Activated CD4-positive, alpha-beta T cell treated with anti-CD3 and anti-CD28 coated beads, Interleukin-2, amount 10 ng/mL, durations not matched to agents 24 days and 14 days (primary cell): ENCODE data around the gene HLA-DRB5. TPM values are rescaled to one million over a fixed set of nuclear protein-coding genes. Genes with fewer than 3 reads are reported as not detected.
"Not testable (repeated sequence)": the region's sequence is repeated elsewhere in the genome, so short reads cannot be mapped to it uniquely, and the experiment has no call there.

Experiments
- DNase-seq: peaks from one replicate; pipeline ENCODE4 v3.0.0; 2022
- H3K27ac Mint-ChIP-seq: one replicate; pipeline ENCODE4 v1.8.0; 2022; ENCODE audit warnings: mild to moderate bottlenecking, mixed read lengths
- H3K27me3 Mint-ChIP-seq: one replicate; pipeline ENCODE4 v1.8.0; 2022; ENCODE audit warnings: mixed read lengths
- H3K36me3 Mint-ChIP-seq: one replicate; pipeline ENCODE4 v1.8.0; 2022; ENCODE audit warnings: low read depth, mild to moderate bottlenecking, mixed read lengths
- H3K4me1 Mint-ChIP-seq: one replicate; pipeline ENCODE4 v1.8.0; 2021; ENCODE audit warnings: mixed read lengths
- H3K4me3 Mint-ChIP-seq: one replicate; pipeline ENCODE4 v1.8.0; 2022; ENCODE audit warnings: mild to moderate bottlenecking, moderate library complexity, mixed read lengths
- H3K9me3 Mint-ChIP-seq: one replicate; pipeline ENCODE4 v1.8.0; 2021; ENCODE audit warnings: mixed read lengths
- intact Hi-C: fragments of 100-400 bp; cut with micrococcal nuclease; formaldehyde crosslinking; loops from one replicate; pipeline ENCODE4 v1.15.1; 2023
- total RNA-seq: library from RNA; stranded (reverse); gene quantifications from 2 replicates; pipeline ENCODE4 v1.2.3, GENCODE V29; 2022

HLA-DRB5 gene
- total RNA-seq, 1 donor from 2014 or later, result 5.1 TPM

DNA sequence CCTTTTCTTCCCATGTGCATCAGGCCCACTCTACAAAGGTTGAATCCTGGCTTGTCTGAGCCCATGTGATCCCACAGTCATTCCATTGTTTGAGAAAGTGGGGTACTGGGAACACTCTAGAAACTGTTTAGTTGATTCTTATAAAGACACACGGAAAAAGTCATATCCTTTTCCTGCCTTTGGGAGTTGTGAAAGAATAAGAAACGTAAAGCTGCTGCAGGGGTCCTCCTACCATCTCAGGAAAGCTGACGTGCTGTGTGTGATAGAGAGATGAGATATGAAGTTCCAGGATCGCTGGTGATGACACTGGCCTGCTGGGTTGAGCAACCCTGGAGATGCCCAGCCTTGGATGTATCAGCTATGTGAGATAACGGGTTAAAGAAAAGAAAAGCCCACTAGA is 21.3 kb upstream of the HLA-DRB5 start:
- Mint-ChIP-seq H3K36me3 (no peaks in the 10 kb centered on the region), H3K27me3 (peaks cover 26% of the 10 kb centered on the region), H3K27ac (no peak overlapping the region), H3K4me3 (no peak overlapping the region), H3K4me1 (peaks cover 3% of the 10 kb centered on the region), H3K9me3 (no peaks in the 10 kb centered on the region)
- intact Hi-C loops, result no loop called here
- DNase-seq, result no peak

DNA sequence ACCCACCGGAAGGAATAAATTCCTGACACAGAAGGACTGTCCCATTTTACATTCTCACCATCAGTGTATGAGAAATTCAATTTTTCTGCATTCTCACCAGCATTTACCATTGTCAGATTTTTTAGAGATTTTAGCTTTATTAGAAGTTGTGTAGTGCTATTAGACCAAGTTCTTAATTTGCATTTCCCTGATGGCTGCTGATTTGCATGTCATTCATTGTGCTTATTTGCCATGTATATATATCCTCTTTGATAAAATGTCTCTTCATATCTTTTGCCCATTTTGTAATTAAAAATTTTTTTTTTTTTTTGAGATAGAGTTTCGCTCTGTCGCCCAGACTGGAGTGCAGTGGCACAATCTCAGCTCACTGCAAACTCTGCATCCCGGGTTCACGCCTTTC is 9.8 kb upstream of the HLA-DRB5 start:
- no peaks in the 10 kb centered on the region for H3K36me3 Mint-ChIP-seq
- no peak for DNase-seq
- no peak overlapping the region for H3K27ac Mint-ChIP-seq
- H3K9me3 Mint-ChIP-seq, result peaks cover 11% of the 10 kb centered on the region
- no peaks in the 10 kb centered on the region for H3K4me1 Mint-ChIP-seq
- peaks cover 23% of the 10 kb centered on the region for H3K27me3 Mint-ChIP-seq
- intact Hi-C loops, result no loop called here
- no peak overlapping the region for H3K4me3 Mint-ChIP-seq

DNA sequence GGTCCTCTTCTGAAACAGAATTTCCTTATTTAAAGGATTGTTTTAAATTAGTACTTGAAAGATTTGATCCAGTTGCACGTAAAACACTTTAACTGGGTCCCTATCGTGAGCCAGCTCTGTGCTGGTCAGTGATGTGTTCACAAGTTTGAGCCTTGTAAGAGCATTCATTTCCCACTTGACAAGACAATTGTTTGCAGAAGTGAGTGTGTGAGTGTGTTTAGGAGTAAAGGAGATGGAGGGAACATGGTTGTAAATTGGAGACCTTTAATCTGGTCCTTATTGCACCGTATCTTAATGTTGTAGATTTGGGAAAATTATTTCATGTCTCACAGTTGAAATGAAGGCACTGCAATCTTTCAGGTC is 325 bp upstream of the HLA-DRB5 start:
- H3K27ac Mint-ChIP-seq, H3K4me1 Mint-ChIP-seq, H3K36me3 Mint-ChIP-seq, intact Hi-C loops, H3K4me3 Mint-ChIP-seq, DNase-seq, H3K9me3 Mint-ChIP-seq: not testable (repeated sequence)
- peaks cover 29% of the 10 kb centered on the region for H3K27me3 Mint-ChIP-seq

DNA sequence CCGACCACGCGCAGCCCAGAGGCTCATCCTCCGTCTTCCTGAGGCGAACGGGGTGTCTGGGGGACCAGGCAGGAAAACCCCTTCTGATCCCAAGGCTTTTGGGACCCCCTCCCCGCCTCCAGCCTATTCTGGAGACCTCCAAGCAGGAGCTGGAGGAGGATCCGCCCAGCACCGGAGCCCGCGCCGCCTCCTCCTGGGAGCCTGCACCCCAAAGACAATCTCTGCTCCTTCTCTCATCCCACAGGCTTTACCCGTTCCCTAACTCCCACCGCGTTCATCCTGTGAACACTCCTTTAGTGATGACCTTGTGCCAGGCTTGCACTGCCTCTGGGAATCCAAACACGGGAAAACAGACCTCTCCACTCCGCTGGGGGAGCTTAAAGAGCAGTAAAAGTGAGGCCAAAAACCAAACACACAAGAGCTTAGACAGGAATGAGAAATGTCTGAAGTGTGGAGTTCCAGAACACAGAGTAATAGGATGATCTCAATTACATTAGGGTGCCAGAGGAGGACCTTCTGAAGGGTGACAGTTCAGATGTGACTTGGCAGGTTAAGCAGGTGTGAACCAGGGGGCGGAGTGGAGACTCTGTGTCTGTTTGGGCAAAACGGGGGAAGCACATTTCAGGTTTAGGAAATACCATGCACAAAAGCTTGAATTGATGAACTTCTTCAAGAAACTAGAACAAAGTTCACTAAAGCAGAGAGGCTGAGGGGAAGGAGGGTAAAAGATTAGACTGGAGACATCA is 7.6 kb downstream of the HLA-DRB5 start:
- H3K36me3 Mint-ChIP-seq, result no peaks in the 10 kb centered on the region
- intact Hi-C loops, result loop anchor here (1.0 kb wide), 1 partner anchor 37 kb away; no protein-coding TSS in a partner anchor
- H3K27ac Mint-ChIP-seq, result no peak overlapping the region
- H3K9me3 Mint-ChIP-seq, result no peaks in the 10 kb centered on the region
- H3K4me1 Mint-ChIP-seq, result no peaks in the 10 kb centered on the region
- DNase-seq, result no peak
- H3K4me3 Mint-ChIP-seq, result no peak overlapping the region
- peaks cover 31% of the 10 kb centered on the region for H3K27me3 Mint-ChIP-seq

DNA sequence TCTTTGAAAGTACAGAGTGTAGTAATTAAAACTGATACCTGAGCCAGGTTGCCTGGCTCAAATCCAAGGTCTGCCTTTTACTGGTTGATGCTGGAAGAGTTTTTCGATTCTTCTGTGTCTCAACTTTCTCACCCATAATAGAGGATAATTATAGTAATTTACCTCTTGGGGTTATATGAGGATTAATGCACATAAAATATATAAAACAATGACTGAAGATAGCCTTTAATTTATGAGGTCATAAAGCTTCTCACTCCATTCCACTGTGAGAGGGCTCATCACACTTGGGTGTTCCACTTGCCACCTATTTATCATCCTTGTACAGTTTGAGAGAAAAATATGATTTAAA is 10.2 kb downstream of the HLA-DRB5 start:
- Mint-ChIP-seq H3K27me3 (peaks cover 20% of the 10 kb centered on the region), H3K4me3 (no peak overlapping the region), H3K9me3 (no peaks in the 10 kb centered on the region), H3K27ac (no peak overlapping the region), H3K4me1 (no peaks in the 10 kb centered on the region), H3K36me3 (no peaks in the 10 kb centered on the region)
- intact Hi-C loops, result no loop called here
- DNase-seq, result no peak

DNA sequence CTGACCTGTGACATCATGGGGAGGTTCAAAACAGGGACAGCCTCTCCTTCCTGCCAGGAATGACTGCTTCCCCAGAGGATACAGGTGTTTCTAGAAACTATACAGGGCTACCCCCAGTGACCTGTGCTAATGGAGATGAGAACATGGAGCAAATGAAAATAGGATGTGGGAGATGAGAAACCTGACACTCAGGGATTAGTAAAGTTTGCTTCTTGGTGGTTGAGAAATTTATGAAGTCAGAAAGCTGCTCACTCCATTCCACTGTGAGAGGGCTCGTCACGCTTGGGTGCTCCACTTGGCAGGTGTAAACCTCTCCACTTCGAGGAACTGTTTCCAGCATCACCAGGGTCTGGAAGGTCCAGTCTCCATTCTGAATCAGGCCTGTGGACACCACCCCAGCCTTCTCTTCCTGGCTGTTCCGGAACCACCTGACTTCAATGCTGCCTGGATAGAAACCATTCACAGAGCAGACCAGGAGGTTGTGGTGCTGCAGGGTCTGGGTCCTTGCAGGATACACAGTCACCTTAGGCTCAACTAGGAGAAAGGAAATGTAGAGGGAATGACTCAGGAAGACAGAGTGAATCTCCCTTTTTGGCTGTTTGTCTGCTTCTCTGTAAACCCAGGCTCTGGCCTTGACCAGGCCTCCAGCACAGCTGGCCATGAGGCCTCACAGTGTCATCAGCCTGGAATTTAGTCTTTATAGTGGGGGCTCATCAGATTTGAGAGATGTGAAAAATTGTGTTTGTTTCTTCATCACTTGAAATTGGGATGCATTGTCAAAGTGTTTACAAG is 10.8 kb downstream of the HLA-DRB5 start:
- H3K27me3 Mint-ChIP-seq, result peaks cover 19% of the 10 kb centered on the region
- H3K4me3 Mint-ChIP-seq, result no peak overlapping the region
- H3K4me1 Mint-ChIP-seq, result no peaks in the 10 kb centered on the region
- H3K27ac Mint-ChIP-seq, result no peak overlapping the region
- DNase-seq, result no peak
- no peaks in the 10 kb centered on the region for H3K36me3 Mint-ChIP-seq
- intact Hi-C loops, result no loop called here
- no peaks in the 10 kb centered on the region for H3K9me3 Mint-ChIP-seq

DNA sequence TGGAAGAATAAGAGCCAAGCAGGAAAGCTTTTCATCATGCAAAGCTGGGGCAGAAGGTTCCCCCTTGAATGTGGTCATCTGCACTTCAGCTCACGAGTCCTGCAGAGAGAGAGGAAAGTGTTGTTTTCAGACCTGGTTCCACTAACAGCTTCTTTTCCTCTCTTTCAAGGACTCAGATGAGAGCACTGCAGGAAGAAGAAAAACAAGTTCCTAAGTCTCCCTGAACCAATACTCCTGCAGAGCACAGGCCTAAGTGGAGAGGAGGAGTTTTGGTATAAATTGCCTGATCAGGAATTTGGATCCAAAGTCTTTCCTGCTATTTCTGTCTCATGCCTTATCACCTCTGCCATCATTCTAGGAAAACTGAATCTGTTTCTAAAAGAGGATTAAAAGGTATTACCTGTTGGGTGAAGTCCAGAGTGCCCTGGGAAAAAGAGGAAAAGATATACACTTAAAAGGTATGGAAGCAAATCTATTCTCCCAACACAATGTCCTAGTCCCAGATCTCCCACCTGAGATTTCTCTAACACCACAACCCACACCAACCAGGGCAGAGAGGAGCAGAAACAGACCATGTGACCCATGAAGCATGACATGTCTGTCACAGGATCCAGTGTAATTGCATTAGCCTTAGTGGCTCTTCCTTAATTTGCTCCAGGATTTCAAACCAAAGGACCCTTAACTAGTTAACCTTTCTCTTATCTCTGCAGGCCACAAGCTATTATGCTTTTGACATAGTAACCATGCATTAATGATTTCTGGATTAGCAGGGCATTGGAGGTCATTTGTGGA is 12.2 kb downstream of the HLA-DRB5 start:
- intact Hi-C loops, result no loop called here

DNA sequence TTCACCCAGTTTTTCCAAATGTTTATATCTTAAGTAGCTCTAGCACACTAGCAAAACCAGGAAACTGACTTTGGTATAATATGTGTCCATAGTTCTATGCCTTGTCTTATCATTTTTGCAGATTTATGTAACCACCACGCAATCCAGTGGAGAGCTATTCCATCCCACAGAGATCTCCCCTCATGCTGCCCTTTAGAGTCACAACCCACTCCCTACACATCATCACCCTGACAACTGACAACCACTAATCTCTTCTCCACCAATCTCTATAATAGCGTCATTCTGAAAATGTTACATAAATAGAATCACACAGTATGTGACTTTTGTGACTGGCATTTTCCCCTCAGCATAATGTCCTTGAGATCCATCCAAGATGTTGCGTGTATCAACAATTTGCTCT is 29.1 kb downstream of the HLA-DRB5 start:
- H3K4me3 Mint-ChIP-seq, result no peak overlapping the region
- H3K27ac Mint-ChIP-seq, result no peak overlapping the region
- H3K36me3 Mint-ChIP-seq, result no peaks in the 10 kb centered on the region
- DNase-seq, result no peak
- peaks cover 24% of the 10 kb centered on the region for H3K27me3 Mint-ChIP-seq
- intact Hi-C loops, result loop anchor here (1.0 kb wide), 1 partner anchor 9 kb away; no protein-coding TSS in a partner anchor
- H3K4me1 Mint-ChIP-seq, result no peaks in the 10 kb centered on the region
- no peaks in the 10 kb centered on the region for H3K9me3 Mint-ChIP-seq

More for the DNA sequence above, 12.2 kb downstream of the HLA-DRB5 start:
- H3K9me3 Mint-ChIP-seq, result no peaks in the 10 kb centered on the region
- no peaks in the 10 kb centered on the region for H3K36me3 Mint-ChIP-seq
- no peak overlapping the region for H3K4me3 Mint-ChIP-seq
- H3K27ac Mint-ChIP-seq, result no peak overlapping the region
- no peaks in the 10 kb centered on the region for H3K4me1 Mint-ChIP-seq
- H3K27me3 Mint-ChIP-seq, result peaks cover 19% of the 10 kb centered on the region
- no peak for DNase-seq

DNA sequence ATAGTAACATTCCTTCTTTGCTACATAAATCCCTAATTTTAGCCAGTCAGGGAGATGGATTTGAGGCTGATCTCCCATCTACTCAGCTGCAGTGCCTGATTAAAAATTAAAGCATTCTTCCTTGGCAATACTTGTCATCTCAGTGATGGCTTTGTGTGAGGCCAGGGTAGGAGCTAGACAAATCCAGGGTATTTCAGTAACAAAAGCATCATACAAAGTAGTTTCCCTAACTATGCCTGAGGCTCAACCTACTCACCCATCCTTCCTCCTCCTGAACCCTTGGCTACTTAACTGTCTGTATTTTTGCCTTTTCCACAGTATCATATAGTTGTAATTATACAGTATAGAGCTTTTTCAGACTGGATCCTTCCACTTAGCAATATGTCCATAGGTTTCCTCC is 37.7 kb downstream of the HLA-DRB5 start:
- intact Hi-C loops, result loop anchor here (1.0 kb wide), 1 partner anchor 9 kb away; no protein-coding TSS in a partner anchor
- Mint-ChIP-seq H3K9me3 (no peaks in the 10 kb centered on the region), H3K4me1 (no peaks in the 10 kb centered on the region), H3K4me3 (no peak overlapping the region), H3K36me3 (no peaks in the 10 kb centered on the region), H3K27ac (no peak overlapping the region), H3K27me3 (peaks cover 33% of the 10 kb centered on the region)
- DNase-seq, result no peak

DNA sequence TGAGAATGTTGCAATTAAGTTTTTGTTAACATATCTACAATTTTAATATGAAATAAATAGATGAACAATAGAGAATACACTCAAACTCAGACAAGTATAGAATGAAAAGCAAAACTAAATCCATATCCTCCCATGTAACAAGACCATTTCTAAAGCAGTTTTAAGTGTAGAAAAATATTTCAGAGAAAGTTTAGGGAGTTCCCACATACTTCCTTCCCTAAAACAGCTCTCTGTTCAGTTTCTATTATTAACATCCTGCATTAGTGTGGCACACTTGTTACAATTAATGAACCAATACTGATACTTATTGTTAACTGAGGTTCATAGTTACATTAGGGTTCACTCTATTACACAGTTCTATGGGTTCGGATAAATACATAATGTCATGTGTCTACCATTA is 38.4 kb downstream of the HLA-DRB5 start:
- H3K4me3 Mint-ChIP-seq, result no peak overlapping the region
- no peak for DNase-seq
- no peaks in the 10 kb centered on the region for H3K4me1 Mint-ChIP-seq
- no peak overlapping the region for H3K27ac Mint-ChIP-seq
- peaks cover 32% of the 10 kb centered on the region for H3K27me3 Mint-ChIP-seq
- no peaks in the 10 kb centered on the region for H3K9me3 Mint-ChIP-seq
- H3K36me3 Mint-ChIP-seq, result no peaks in the 10 kb centered on the region
- intact Hi-C loops, result loop anchor here (1.0 kb wide), 1 partner anchor 10 kb away; no protein-coding TSS in a partner anchor

DNA sequence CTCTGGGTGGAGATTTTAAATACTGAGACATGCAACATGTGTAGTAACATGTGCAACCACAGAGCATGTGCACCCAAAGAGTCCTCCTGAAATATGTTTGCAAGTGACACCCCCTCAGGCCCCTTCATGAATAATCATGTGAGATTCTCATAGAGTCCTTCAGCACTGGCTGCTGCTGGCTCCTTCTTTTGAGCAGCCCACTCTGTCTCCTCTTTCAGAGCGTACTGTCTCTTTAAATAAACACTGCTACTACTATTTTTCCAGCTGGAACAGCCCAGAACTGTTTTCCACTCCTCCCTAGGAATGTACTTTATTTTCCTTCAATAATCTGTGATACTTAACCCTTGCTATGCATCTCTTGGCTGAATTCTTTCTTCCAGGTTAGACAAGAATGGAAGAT is 42.0 kb downstream of the HLA-DRB5 start:
- Mint-ChIP-seq H3K36me3 (no peaks in the 10 kb centered on the region), H3K27ac (no peak overlapping the region), H3K4me3 (no peak overlapping the region), H3K27me3 (peaks cover 34% of the 10 kb centered on the region), H3K9me3 (no peaks in the 10 kb centered on the region), H3K4me1 (no peaks in the 10 kb centered on the region)
- DNase-seq, result no peak
- intact Hi-C loops, result no loop called here

DNA sequence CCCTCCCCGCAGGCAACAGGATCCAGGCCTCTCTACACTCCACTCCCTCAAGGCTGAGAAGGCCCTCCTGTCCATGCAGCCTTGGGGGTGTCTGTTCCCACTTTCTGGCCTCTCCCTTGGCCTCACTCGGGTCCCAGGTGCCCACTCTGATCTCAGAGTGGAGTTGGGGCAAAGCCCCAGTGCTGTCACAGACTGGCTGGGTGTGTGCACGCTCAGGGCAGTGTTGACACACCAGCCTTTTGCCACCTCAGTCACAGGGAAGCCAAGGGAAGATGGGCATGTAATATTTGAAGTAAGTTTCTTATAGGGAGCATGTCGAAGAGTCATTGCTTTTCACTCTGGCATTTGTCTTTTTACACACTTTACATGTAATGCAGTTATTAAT is 45.5 kb downstream of the HLA-DRB5 start:
- H3K4me1 Mint-ChIP-seq, result no peaks in the 10 kb centered on the region
- no peak overlapping the region for H3K27ac Mint-ChIP-seq
- peaks cover 36% of the 10 kb centered on the region for H3K27me3 Mint-ChIP-seq
- H3K4me3 Mint-ChIP-seq, result no peak overlapping the region
- H3K36me3 Mint-ChIP-seq, result no peaks in the 10 kb centered on the region
- DNase-seq, result no peak
- no peaks in the 10 kb centered on the region for H3K9me3 Mint-ChIP-seq
- intact Hi-C loops, result no loop called here

DNA sequence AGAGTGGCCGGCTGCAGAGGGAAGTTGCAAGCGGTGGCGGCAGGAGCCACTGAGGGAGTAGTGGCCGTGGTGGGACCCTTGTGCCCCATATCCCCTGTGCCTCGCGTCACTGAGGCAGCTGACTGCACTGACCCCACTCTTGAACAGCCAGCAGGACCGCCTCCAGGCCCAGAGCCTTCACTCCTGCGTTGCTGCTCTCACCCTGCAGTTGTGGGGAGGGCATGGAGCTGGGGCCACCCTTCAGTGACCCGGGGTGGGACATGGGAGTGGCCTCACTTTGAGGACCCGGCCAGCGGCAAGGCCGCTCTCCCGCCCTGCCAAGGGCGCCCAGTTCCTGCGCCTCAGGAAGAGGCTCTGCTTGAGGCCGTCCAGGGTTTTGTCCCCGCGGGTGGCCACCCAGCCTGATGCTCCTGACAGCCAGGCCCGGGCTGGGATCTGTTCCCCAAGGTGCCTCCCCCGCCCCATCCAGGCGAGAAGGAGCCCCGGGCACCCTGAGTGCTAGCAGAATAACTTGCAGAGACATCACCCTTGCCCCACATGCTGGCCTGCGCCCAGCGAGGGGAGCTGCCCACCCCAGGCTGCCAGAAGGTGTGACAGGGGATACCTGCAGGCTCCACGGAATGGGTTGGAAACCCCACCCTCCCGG is 46.0 kb downstream of the HLA-DRB5 start:
- H3K4me3 Mint-ChIP-seq, result no peak overlapping the region
- H3K4me1 Mint-ChIP-seq, result no peaks in the 10 kb centered on the region
- intact Hi-C loops, result no loop called here
- H3K27ac Mint-ChIP-seq, result no peak overlapping the region
- H3K36me3 Mint-ChIP-seq, result no peaks in the 10 kb centered on the region
- no peaks in the 10 kb centered on the region for H3K9me3 Mint-ChIP-seq
- DNase-seq, result no peak
- peaks cover 36% of the 10 kb centered on the region for H3K27me3 Mint-ChIP-seq
